Measurements from ENCODE around the gene RNASEH2A. TPM values are rescaled to one million over a fixed set of nuclear protein-coding genes. Genes with fewer than 3 reads are reported as not detected.

The RNASEH2A gene
- total and polyA plus RNA-seq, 2 donors (not counting 1 experiment from before 2014, with no cell fraction given) = 14.5 to 18.9 TPM

GRCh38 chr19:12794196-12794941 lies 12.0 kb upstream of the RNASEH2A start:
- no peaks in the 10 kb centered on the region for H3K9me3 Mint-ChIP-seq (ENCODE audit: insufficient read depth)

More at GRCh38 chr19:12794196-12794941, 12.0 kb upstream of the RNASEH2A start:
- POLR2A ChIA-PET = interaction anchor here (0.6 to 6.8 kb wide), 10 partner anchors 11 to 1958 kb away, joined by 3 to 233 read pairs (median 6); partner anchors contain the start of genes DHPS, GCDH, HOOK2 and TMED1
- TF ChIP-seq EZH2 (IDR thresholded peaks at IDR 0.05; ENCODE audit: borderline replicate concordance, insufficient read depth, low read depth, low read length, poor library complexity, severe bottlenecking) (no peak), CTCF (IDR thresholded peaks at IDR 0.05) (no peak)
- DNase-seq (no peak), ATAC-seq (ENCODE audit: low read depth) (no peak)
- Histone ChIP-seq H3K4me1 (ENCODE audit: control insufficient read depth in 2 of 2, insufficient read depth in 2 of 2, low read length in 2 of 2) (peaks cover 21 to 36% of the 10 kb centered on the region in 2 donors), H3K4me3 (ENCODE audit: control extremely low read depth in 1 of 5, extremely low read depth in 1 of 5, insufficient read depth in 1 of 5, low read depth in 2 of 5, low read length in 4 of 5) (peak overlapping the region; percentile 61 to 99 (median 97)), H3K79me2 (ENCODE audit: control insufficient read depth, insufficient read depth, low read length) (peaks cover 25% of the 10 kb centered on the region), H4K20me1 (ENCODE audit: control insufficient read depth, insufficient read depth, low read length, poor library complexity, severe bottlenecking) (peaks cover 19% of the 10 kb centered on the region), H3K27ac (ENCODE audit: low read length in 2 of 2) (peak overlapping the region; percentile 95 to 97), H2AFZ (ENCODE audit: insufficient read depth, low read depth, low read length, poor library complexity, severe bottlenecking) (no peak overlapping the region), H3K9me3 (ENCODE audit: control extremely low read depth in 1 of 3, control insufficient read depth in 2 of 3, insufficient read depth in 1 of 3, low read length in 2 of 3) (no peaks in the 10 kb centered on the region), H3K4me2 (replicated peaks; ENCODE audit: low read depth, low read length, poor library complexity, severe bottlenecking) (peak overlapping the region; percentile 91), H3K9ac (ENCODE audit: low read length) (peak overlapping the region; percentile 86), H3K27me3 (replicated peaks in 1 of 4; ENCODE audit: control extremely low read depth in 1 of 4, control insufficient read depth in 3 of 4, insufficient read depth in 4 of 4, low read length in 3 of 4) (no peaks in the 10 kb centered on the region), H3K36me3 (replicated peaks in 1 of 2; ENCODE audit: control extremely low read depth in 1 of 2, control insufficient read depth in 1 of 2, extremely low read depth in 1 of 2, insufficient read depth in 2 of 2, low read length in 1 of 2) (peaks cover 0 to 4% of the 10 kb centered on the region in 2 experiments)
- intact Hi-C loops (cut with micrococcal nuclease) = loop anchor here (5.0 kb wide), 3 partner anchors 62 to 1043 kb away; partner anchors contain the start of genes TRIR, ZNF490 and ZNF791
- WGBS (ENCODE audit: insufficient coverage) = 75% methylated on average over 2 of the region's 7 CpGs
- Mint-ChIP-seq H3K27ac (peak overlapping the region; percentile 99), H3K4me1 (peaks cover 30% of the 10 kb centered on the region), H3K4me3 (peak overlapping the region; percentile 67), H3K27me3 (no peaks in the 10 kb centered on the region)
- CTCF ChIA-PET = interaction anchor here (0.6 to 17.9 kb wide), 5 partner anchors 12 to 242 kb away, joined by 3 to 1147 read pairs (median 4); partner anchors contain the start of gene HOOK2
